Muscle layer of duodenum (tissue), 2 donors: ENCODE results near the gene SRPX2.

Source experiments
- H3K27ac ChIP-seq: one replicate; pipeline ENCODE4 v1.7.0; 2013; ENCODE audit warnings: mild to moderate bottlenecking, low read length
- H3K27me3 ChIP-seq: one replicate; pipeline ENCODE4 v1.7.0; 2013; ENCODE audit warnings: low read depth, mild to moderate bottlenecking, control low read depth, low read length
- H3K36me3 ChIP-seq, 2 donors: one replicate each; pipeline ENCODE4 v1.7.0; 2013; ENCODE audit warnings: low read length in 2 of 2, control low read depth in 1 of 2, mild to moderate bottlenecking in 1 of 2; ENCODE audit not compliant: insufficient read depth in 2 of 2, control insufficient read depth in 1 of 2
- H3K4me1 ChIP-seq, 2 donors: one replicate each; pipeline ENCODE4 v1.7.0; 2013; ENCODE audit warnings: low read length in 2 of 2, mild to moderate bottlenecking in 2 of 2, control low read depth in 1 of 2, moderate library complexity in 1 of 2; ENCODE audit not compliant: insufficient read depth in 2 of 2, control insufficient read depth in 1 of 2
- H3K4me3 ChIP-seq, 2 donors: one replicate each; pipeline ENCODE4 v1.7.0; 2013; ENCODE audit warnings: low read length in 2 of 2, low read depth in 1 of 2, mild to moderate bottlenecking in 1 of 2
- H3K9me3 ChIP-seq, 2 donors: one replicate each; pipeline ENCODE4 v1.7.0; 2013; ENCODE audit warnings: low read length in 2 of 2, control low read depth in 1 of 2, mild to moderate bottlenecking in 1 of 2; ENCODE audit not compliant: control insufficient read depth in 1 of 2
- donor health status: healthy.

SRPX2 gene

DNA sequence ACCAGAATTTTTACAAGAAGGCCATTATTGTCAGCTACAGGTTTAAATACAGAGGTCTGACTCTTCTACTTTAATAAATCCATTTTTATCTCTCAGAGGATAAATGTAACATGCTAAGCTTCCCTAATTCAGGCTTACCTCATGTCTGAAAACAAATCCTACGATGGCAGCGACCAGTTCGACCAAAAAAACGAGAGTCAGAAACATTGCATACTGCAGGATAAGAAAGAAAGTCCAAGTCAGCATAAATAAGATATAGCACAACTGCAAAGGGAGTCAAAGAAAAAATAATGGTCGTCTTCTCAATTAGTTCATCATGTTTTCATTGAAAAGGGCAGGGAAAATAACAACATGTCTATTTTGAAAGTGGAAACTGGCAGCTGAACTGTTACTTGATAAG is 9.0 kb upstream of the SRPX2 start:
- Histone ChIP-seq H3K9me3 (no peaks in the 10 kb centered on the region), H3K36me3 (peaks cover 0 to 4% of the 10 kb centered on the region in 2 donors), H3K4me3 (no peak overlapping the region), H3K4me1 (no peaks in the 10 kb centered on the region), H3K27me3 (no peaks in the 10 kb centered on the region), H3K27ac (no peak overlapping the region)

DNA sequence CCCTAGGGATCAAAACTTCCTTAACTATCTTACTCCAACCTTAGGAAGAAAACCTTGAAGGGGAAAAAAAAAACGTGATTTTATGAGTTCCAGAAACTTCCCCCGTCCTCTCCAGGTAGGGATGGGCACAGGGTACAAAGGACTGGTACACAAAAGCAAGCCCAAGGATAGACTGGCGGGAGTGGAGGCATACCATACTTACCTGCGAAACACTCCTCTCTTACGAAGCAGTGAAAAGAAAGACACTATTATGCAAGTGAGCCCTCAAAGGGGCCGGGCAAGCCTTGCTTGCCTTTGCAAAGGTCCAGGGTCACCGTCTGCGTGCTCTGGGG is 8.0 kb upstream of the SRPX2 start:
- H3K36me3 ChIP-seq = no peaks in the 10 kb centered on the region
- peak overlapping the region; percentile 52 to 61 for H3K4me3 ChIP-seq
- H3K9me3 ChIP-seq = no peaks in the 10 kb centered on the region
- H3K4me1 ChIP-seq = no peaks in the 10 kb centered on the region
- H3K27ac ChIP-seq = no peak overlapping the region
- H3K27me3 ChIP-seq = no peaks in the 10 kb centered on the region

DNA sequence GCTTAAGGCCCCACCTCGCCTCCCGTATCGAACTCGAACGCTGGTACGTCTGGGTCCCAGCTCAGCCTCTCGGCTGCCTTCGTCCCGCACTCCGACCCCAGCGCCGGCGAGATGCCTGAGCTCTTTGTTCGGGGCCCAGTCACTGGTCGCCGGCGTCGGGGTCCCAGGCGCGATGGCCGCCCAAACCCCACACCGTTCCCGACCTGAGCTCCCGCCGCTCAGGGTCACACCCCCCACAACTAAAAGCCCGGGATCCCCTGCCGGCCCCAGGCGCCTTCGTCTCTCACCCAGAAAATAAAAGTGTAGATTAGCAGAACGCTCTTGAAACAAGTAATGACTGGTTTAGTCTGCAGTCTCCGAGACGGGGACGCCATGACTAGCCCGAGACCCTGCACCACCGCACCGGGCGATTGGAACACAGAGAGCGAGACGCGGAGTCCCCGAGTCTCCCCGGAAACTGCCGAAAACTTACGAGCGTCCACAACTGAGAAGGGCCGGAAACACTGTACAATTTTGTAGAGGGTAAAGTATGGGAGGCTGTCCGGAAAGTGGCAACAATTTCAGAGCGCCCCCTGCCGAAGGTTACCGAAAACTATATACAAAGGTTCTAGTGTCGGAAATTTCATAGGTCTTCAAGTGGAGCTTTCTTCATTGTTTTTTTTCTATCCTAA is 7.5 kb upstream of the SRPX2 start, which contains the start of gene TSPAN6:
TSPAN6 (minus strand) TSS at position 486 of the 671 bp plus-strand sequence; CDS start at position 374, 112 bp downstream.
- Histone ChIP-seq H3K27ac (peak within 1 kb of the TSS; percentile 31), H3K4me1 (no peaks in the 10 kb centered on the region), H3K36me3 (no peaks in the 10 kb centered on the region), H3K9me3 (no peaks in the 10 kb centered on the region), H3K4me3 (peak within 1 kb of the TSS; percentile 52 to 61), H3K27me3 (no peaks in the 10 kb centered on the region)

DNA sequence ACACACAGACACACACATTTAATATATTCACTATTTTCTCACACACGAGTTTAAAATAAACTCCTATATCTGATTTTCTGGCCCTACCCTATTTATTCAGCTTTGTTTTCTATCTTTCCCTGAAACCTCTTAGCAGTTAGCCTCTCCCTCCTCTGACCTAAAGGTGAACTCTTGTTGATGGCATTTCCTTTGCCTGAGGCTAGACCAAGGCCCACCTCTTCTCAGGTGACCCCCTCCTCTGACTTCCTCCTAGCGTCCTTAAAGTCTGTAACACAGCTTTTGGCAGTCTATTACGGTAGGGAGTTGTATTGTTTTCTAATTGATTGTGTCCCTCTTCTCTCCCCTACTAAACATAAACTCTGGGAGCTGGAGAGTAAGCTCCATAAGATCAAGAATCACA is 1.7 kb upstream of the SRPX2 start:
- H3K4me1 ChIP-seq = peaks cover 0 to 9% of the 10 kb centered on the region in 2 donors
- H3K27ac ChIP-seq = no peak overlapping the region
- no peak overlapping the region for H3K4me3 ChIP-seq
- no peaks in the 10 kb centered on the region for H3K27me3 ChIP-seq
- no peaks in the 10 kb centered on the region for H3K9me3 ChIP-seq
- H3K36me3 ChIP-seq = no peaks in the 10 kb centered on the region

DNA sequence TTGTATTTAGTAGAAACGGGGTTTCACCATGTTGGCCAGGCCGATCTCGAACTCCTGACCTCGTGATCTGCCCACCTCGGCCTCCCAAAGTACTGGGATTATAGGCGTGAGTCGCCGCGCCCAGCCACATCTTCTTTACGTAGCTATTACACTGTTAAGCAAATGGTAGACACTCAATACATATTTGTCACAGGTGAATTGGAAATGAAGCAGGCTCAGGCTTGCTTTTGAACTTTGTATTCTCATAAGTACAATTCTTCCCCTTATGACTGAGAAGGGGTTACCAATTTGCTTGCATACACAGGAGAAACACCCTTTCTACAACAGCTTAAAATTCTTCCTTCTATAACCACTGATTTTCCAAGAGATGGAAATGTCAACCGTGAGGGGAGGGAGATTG is 787 bp upstream of the SRPX2 start:
- H3K36me3 ChIP-seq = no peaks in the 10 kb centered on the region
- peak overlapping the region; percentile 73 for H3K27ac ChIP-seq
- peaks cover 2 to 18% of the 10 kb centered on the region in 2 donors for H3K4me1 ChIP-seq
- no peak overlapping the region for H3K4me3 ChIP-seq
- no peaks in the 10 kb centered on the region for H3K9me3 ChIP-seq
- H3K27me3 ChIP-seq = no peaks in the 10 kb centered on the region

DNA sequence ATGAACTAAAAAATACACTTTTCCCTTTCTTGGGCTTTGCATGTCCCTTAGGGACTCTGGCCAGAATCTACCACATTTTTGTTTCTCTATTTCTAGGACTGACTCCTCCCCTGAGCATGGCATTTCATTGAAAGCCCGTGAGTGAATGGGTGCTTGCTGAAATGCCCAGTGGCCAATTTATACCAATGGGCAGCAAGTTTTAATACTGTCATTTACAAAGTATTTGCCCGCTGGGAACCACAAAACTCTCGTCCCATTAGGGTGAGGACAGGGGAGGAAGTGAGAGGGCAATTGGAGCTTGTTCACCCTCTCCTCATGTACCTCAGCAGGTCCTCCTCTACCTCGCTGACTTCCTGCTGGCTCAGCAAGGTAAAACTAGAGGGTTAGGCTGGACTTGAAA is 1.1 kb downstream of the SRPX2 start:
- peaks cover 11 to 18% of the 10 kb centered on the region in 2 donors for H3K4me1 ChIP-seq
- peak overlapping the region in 1 of 2 donors; percentile 52 for H3K4me3 ChIP-seq
- no peaks in the 10 kb centered on the region for H3K27me3 ChIP-seq
- H3K27ac ChIP-seq = peak overlapping the region; percentile 73
- H3K36me3 ChIP-seq = peaks cover 0 to 8% of the 10 kb centered on the region in 2 donors
- H3K9me3 ChIP-seq = no peaks in the 10 kb centered on the region

DNA sequence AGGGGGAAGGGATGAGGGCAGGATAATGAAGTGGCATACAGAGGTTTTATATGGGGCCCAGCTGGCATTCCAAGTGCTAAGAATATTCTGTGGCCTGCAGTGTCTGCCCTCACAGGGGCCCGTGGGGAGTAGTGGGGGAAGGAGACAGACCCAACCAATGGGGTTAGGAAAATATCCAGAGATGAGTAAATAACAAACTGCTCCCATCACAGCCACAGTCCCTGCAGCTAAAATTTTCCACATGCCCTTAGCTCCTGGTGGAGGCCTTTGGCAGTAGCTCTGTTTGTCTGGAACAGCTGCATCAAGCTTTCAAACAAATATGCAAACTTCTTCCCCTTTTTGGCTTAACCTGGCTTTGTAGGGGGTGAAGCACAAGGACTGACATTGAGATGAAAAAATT is 3.1 kb downstream of the SRPX2 start:
- Histone ChIP-seq H3K4me3 (no peak overlapping the region), H3K9me3 (no peaks in the 10 kb centered on the region)

DNA sequence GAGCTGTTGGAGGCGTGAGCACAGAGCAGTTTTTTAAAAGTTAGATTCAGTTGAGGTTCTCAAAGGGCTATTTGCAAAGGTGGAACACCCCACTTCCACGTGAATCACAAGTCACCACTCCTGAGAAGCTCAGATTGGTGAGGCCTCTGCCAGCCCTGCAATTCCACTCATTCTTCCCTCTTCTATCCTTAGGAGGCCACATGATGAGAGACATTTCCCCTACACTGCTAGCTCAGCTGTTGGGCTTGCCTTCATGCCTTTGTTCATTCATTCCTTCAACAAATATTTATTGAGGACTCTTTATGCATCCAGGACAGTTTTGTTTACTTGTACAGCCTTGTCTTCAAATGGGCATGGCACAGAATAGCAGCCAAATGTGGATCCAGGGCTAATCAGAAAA is 3.7 kb downstream of the SRPX2 start:
- H3K4me3 ChIP-seq = no peak overlapping the region
- no peaks in the 10 kb centered on the region for H3K27me3 ChIP-seq
- H3K4me1 ChIP-seq = peaks cover 11 to 18% of the 10 kb centered on the region in 2 donors
- H3K27ac ChIP-seq = no peak overlapping the region
- H3K36me3 ChIP-seq = peaks cover 0 to 8% of the 10 kb centered on the region in 2 donors
- no peaks in the 10 kb centered on the region for H3K9me3 ChIP-seq

More for the DNA sequence above, 3.1 kb downstream of the SRPX2 start:
- H3K4me1 ChIP-seq = peaks cover 11 to 18% of the 10 kb centered on the region in 2 donors
- peaks cover 0 to 8% of the 10 kb centered on the region in 2 donors for H3K36me3 ChIP-seq
- no peaks in the 10 kb centered on the region for H3K27me3 ChIP-seq
- no peak overlapping the region for H3K27ac ChIP-seq

DNA sequence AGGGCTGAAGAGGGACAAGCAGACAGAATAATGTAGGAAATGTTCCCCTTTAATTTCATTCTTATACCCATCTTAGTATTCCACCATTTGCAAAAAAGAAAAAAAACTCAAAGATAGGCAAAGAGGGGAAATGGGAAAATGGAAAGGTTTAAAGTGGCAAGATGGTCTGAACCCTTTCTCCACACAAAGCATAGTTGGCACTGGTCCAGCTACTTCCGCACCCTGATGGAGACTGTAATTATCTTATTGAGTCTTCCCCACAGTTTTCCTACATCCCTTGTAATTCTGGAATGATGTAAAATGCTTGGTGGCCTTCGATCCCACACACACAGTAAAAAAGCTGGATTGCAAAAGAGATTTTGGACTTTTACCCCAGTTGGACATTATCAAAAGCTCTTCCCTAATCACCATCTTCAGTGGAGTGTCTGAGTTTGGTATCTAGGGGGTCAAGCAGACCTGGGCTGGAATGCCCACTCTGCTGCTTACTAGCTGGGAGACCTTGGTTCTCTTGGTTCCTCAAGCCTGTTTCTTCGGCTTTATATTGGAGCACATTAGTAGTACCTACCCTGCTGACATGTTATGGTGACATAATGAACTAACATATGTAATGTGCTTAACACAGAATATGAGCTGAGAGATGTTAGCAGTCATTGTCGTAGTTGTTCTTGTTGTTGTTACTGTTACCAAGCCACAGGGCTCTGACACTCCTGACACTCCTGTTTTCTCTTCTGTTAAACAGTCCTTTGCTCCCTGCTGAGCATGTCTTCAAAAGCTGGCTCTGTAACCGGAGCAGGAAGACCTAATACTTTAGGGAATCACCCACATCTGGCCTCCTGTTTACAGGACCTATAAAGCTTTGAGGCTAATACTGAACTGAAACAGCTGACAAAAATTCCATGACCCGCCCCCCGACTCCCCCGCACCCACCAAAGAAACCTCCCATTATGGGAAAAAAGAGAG is 4.7 kb downstream of the SRPX2 start:
- Histone ChIP-seq H3K4me1 (peaks cover 11 to 18% of the 10 kb centered on the region in 2 donors), H3K36me3 (peaks cover 0 to 8% of the 10 kb centered on the region in 2 donors), H3K4me3 (no peak overlapping the region), H3K27me3 (no peaks in the 10 kb centered on the region), H3K27ac (peak overlapping the region; percentile 78), H3K9me3 (no peaks in the 10 kb centered on the region)

DNA sequence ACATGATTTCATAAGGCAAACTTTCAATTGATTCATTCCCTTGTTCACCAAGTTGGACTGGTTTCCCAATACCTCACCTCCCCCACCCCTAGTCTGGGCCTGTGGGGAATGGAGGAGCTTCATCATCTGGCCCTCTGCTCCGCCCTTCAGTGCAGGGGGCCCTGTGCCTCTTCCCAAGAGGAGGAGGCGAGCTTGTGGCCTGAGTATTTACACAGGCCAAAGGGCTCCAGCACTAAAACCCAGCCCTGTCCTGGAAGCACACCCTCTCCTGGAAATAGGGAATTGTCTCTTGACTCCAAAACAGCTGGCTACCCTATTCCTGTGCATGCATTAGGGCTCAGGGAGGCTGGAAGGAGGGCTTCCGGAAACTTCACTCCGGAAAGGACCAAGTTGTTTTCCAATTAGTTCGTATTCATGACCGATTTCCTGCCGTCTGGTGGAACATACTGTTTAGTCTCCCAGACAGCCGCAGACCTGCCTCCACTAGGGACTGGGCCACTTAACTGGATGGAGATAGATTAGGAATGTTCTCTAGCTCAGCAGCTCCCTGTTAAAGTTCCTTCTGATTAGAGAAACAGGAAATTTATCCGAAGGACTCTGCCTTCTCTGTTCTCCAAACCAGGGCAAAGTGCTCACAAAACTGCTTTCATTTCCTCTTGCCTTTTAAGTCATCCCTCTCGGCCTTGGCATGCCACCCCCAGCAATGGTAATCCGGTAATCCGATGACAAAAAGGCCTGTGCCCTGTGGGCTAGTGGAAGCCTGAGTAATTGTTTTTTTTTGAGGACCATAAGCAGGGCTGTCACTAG is 5.8 kb downstream of the SRPX2 start:
- H3K27me3 ChIP-seq = no peaks in the 10 kb centered on the region
- no peak overlapping the region for H3K4me3 ChIP-seq
- H3K27ac ChIP-seq = peak overlapping the region; percentile 78
- peaks cover 11 to 14% of the 10 kb centered on the region in 2 donors for H3K4me1 ChIP-seq
- peaks cover 0 to 8% of the 10 kb centered on the region in 2 donors for H3K36me3 ChIP-seq
- no peaks in the 10 kb centered on the region for H3K9me3 ChIP-seq

DNA sequence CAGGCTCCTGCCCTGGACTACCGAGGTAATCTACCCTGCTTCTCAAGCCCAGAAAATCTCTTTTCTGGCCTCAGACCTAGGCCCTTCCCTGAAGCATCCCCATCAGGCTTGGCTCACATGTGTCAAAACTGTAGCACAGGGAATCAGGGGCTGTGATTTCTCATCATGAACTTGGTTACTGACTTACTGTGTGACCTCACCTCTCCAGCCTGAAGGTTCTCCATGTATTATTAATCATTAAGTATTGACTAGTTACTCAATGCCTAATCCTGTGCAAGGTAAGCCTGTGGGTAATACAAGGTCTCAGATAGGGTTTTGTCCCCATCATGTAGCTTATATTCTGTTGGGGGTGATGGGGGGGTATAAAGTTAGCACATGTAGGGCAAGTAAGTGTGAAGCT is 6.8 kb downstream of the SRPX2 start:
- no peaks in the 10 kb centered on the region for H3K27me3 ChIP-seq
- peaks cover 0 to 8% of the 10 kb centered on the region in 2 donors for H3K36me3 ChIP-seq
- H3K4me1 ChIP-seq = peaks cover 11 to 14% of the 10 kb centered on the region in 2 donors
- no peak overlapping the region for H3K4me3 ChIP-seq
- no peaks in the 10 kb centered on the region for H3K9me3 ChIP-seq
- peak overlapping the region; percentile 78 for H3K27ac ChIP-seq
